Astrocyte of the cerebellum (primary cell): ENCODE data around the gene CPM.
"Not testable (repeated sequence)": the region's sequence is repeated elsewhere in the genome, so short reads cannot be mapped to it uniquely, and the experiment has no call there.

Experiments
- DNase-seq: peaks from one replicate; pipeline ENCODE4 v3.0.0-alpha.2; 2011; ENCODE audit warnings: low read depth
- H3K4me3 ChIP-seq: 2 replicates; pipeline ENCODE4 v1.5.1; 2011; ENCODE audit warnings: mild to moderate bottlenecking, low read depth, low read length, moderate library complexity
- CTCF ChIP-seq: IDR thresholded peaks from 2 replicates; pipeline ENCODE4 v1.5.1; 2012; ENCODE audit warnings: low read length, low read depth, moderate library complexity, mild to moderate bottlenecking; ENCODE audit errors: missing control alignments
- in situ Hi-C: cut with HindIII; loops from 2 replicates; pipeline ENCODE4 v1.10.0; 2017; ENCODE audit warnings: low sequenced_read_pairs

The CPM gene

GRCh38 chr12:68867606-68868005, 65.4 kb downstream of the CPM start:
- H3K4me3 ChIP-seq, result no peak overlapping the region
- in situ Hi-C loops, result no loop called here
- no peak for TF ChIP-seq CTCF
- no peak for DNase-seq

- no peak overlapping the region for H3K4me3 ChIP-seq
- DNase-seq, result no peak
- no peak for TF ChIP-seq CTCF
- in situ Hi-C loops, result no loop called here
Observed at GRCh38 chr12:68866950-68867349, 66.0 kb downstream of the CPM start.

- in situ Hi-C loops, result no loop called here
- DNase-seq, result no peak
- no peak overlapping the region for H3K4me3 ChIP-seq
- TF ChIP-seq CTCF, result no peak
Observed at GRCh38 chr12:68865399-68866164, 67.4 kb downstream of the CPM start.

- DNase-seq, result no peak
- in situ Hi-C loops, result no loop called here
- no peak for TF ChIP-seq CTCF
Observed at GRCh38 chr12:68864604-68865003, 68.4 kb downstream of the CPM start.

GRCh38 chr12:68863886-68864454, 69.0 kb downstream of the CPM start:
- H3K4me3 ChIP-seq, in situ Hi-C loops: not testable (repeated sequence)
- peak; percentile 34 for DNase-seq
- peak; percentile 40 for TF ChIP-seq CTCF

More at GRCh38 chr12:68864604-68865003, 68.4 kb downstream of the CPM start:
- no peak overlapping the region for H3K4me3 ChIP-seq

- no peak overlapping the region for H3K4me3 ChIP-seq
- TF ChIP-seq CTCF, result no peak
- in situ Hi-C loops, result no loop called here
- no peak for DNase-seq
Observed at GRCh38 chr12:68863109-68863770, 69.7 kb downstream of the CPM start.
